Stimulated activated CD8-positive, alpha-beta memory T cell treated with anti-CD3 and anti-CD28 coated beads, Interleukin-2, amount 100 ng/mL, for 48 hours (primary cell): ENCODE data around the gene UXS1.

Source experiments
- DNase-seq, 2 donors: peaks; one replicate each; pipeline ENCODE4 v3.0.0-alpha.2; 2020; ENCODE audit warnings: low read depth in 2 of 2

The UXS1 gene

GRCh38 chr2:106189325-106189724 is 4.8 kb downstream of the UXS1 start:
- DNase-seq = no peak

GRCh38 chr2:106187273-106187891 is 6.7 kb downstream of the UXS1 start:
- DNase-seq = no peak

GRCh38 chr2:106185475-106186184 is 8.5 kb downstream of the UXS1 start:
- DNase-seq = no peak

- DNase-seq = no peak
Measured at GRCh38 chr2:106184857-106185256, 9.2 kb downstream of the UXS1 start.

DNA sequence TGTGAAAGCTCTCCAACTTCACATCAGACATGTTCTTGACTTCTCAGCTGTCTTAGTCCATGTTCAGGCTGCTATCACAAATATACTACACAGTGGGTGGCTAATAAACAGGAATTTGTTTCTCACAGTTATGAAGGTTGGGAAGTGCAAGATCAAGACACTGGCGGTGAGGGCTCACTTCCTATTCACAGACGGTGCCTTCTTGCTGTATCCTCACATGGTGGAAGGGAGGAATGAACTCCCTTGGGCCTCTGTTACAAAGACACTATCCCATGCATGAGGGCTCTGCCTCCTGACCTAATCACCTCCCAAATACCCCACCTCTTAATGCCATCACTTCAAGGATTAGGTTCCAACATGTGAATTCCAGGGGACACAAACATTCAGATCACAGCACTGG is 9.7 kb downstream of the UXS1 start:
- no peak for DNase-seq

DNA sequence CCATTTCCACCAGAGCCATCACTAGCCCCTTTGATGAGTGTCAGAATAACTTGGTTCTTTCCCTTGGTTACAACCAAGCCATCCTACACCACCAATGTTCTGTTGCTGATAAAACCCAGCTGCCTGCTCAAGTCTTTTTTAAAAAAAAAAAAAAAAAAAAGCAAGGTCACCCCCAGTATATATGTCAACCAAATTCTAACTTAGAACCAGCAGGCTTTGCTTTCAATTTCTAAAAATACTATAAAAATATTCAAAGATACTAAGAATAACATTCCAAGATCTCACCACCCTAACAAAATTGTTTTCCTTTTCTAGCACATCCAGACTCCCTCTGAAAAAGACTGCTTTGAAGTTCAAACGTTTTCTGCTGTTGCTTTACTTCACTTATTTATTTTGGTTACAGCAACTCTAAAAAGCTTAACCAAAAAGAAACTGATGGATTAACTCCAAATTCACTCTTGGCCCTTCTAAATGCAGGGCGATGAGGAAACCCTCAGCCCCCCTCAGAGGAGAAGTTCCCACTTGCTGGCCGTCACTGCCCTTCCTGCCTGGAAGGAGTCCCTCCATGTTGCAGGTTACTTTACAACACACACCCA is 10.9 kb downstream of the UXS1 start:
- no peak for DNase-seq

GRCh38 chr2:106181064-106181463 is 13.0 kb downstream of the UXS1 start:
- no peak for DNase-seq

GRCh38 chr2:106180602-106181001 is 13.5 kb downstream of the UXS1 start:
- DNase-seq = no peak

GRCh38 chr2:106178716-106179115 is 15.4 kb downstream of the UXS1 start:
- DNase-seq = no peak

- no peak for DNase-seq
Measured at GRCh38 chr2:106177581-106177980, 16.5 kb downstream of the UXS1 start.

DNA sequence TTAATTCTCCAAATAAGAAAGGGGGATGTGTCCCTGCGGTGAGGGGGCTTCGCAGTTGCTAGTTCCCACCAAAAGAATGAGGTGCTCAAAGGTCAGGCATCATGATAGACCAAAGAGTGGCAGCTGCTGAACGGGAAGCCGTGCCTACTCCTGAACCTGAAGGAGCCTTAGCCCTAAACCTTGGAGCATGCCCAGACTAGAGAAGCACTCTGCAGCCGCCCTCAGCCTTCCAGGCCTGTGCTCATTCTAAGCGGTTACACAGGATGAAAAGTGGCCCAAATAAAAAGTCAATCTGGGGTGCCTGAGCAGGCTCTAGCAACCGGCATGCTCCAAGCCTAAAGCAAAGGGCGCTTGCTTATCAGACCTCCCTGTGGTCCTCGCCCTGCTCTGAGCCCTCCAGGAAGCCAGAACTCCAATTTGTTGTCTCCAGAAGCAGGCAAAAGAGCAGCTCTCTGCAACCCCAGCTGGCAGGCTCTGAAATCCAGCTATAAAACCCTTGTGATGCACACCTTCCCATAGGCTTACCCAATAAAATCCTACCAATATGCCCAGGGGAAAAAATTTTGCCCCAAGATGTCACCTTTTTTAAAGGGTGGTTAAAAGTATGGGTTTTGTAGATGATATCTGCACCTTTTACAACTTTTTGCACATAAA is 17.5 kb downstream of the UXS1 start:
- no peak for DNase-seq

GRCh38 chr2:106175086-106175850 is 18.8 kb downstream of the UXS1 start:
- DNase-seq = no peak

- no peak for DNase-seq
Measured at GRCh38 chr2:106174056-106174455, 20.0 kb downstream of the UXS1 start.

GRCh38 chr2:106172649-106173048 is 21.5 kb downstream of the UXS1 start:
- no peak for DNase-seq

DNA sequence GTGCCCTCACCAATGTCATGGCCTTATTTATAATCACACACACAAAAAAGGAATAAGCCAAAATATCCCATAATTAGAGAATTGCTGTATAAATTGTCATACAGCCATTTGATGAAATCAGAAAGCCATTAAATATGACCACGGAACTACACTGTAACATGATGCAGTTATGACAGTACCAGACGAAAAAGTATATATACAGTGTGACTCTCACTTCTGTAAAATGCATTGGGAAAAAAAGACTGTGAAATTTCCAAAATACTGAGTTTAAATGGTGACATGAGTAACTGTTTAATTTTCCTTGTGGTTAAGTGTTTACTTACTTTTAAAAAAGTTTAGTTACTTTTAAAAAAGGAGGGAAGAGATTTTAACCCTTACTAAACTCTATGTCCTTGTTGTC is 25.4 kb downstream of the UXS1 start:
- DNase-seq = no peak

- no peak for DNase-seq
Measured at GRCh38 chr2:106167067-106167466, 27.0 kb downstream of the UXS1 start.

DNA sequence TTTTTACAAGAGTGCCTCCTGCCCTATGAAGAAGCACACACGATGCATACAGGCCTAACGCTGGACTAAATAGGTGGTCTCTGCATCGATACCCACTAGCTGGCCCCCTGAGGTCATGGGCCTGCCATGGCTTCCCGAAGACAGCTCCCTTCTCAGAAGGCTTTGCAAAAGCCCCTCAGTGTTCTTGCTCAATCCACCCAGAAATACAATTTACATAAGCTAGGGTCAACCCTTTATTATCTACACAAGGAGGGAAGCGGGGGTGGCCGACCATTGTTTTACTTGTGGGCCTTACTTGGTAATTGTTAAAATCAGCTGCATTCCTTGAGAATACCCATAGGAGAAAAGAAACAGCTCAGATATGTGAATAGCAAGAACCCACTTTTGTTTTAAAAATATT is 28.5 kb downstream of the UXS1 start:
- no peak for DNase-seq

- no peak for DNase-seq
Measured at GRCh38 chr2:106165029-106165428, 29.1 kb downstream of the UXS1 start.

DNA sequence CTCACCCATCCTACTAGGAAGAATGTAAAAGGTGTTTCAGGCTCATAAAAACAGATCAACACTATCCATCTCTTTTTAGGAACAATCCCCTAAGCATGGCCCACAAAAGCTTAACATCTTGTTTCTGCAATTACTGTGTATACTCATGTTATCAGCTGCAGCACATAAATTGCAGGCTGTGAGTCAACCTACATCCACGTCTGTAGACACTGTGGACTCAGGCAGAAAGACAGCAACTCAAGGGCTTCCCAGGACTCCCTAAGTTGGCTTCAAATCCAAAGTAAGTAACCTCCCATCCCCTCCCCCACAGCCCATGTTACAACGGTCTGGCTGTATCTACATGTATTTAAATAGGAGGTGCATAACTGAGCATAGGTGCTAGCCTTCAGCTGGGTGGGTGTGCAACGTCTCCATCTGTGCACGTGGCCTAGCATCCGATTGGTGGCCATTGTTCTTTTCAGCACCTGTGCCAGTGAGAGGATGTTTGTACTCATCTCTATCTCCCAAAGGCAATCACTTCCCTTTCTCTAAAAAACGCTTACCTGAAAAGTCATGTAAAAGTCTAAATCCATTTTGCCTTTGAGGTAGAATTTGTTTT is 30.1 kb downstream of the UXS1 start:
- no peak for DNase-seq

GRCh38 chr2:106161938-106162820 is 31.9 kb downstream of the UXS1 start:
- DNase-seq = no peak

GRCh38 chr2:106161341-106161740 is 32.8 kb downstream of the UXS1 start:
- DNase-seq = no peak
